ENCODE measurements around the gene GPR142.

Gene GPR142

GRCh38 chr17:74328487-74328886, 38.8 kb upstream of the GPR142 start:
- DNase-seq: no peak
- H3K4me3 ChIP-seq (ENCODE audit: low read depth, low read length): no peak overlapping the region
- H3K4me1 ChIP-seq: no peaks in the 10 kb centered on the region
- TF ChIP-seq CTCF (IDR thresholded peaks at IDR 0.05; ENCODE audit: low read depth, low read length): no peak
- H3K36me3 ChIP-seq: no peaks in the 10 kb centered on the region
- no peaks in the 10 kb centered on the region for H3K9me3 ChIP-seq
- H3K27me3 ChIP-seq: peaks cover 21% of the 10 kb centered on the region

DNA sequence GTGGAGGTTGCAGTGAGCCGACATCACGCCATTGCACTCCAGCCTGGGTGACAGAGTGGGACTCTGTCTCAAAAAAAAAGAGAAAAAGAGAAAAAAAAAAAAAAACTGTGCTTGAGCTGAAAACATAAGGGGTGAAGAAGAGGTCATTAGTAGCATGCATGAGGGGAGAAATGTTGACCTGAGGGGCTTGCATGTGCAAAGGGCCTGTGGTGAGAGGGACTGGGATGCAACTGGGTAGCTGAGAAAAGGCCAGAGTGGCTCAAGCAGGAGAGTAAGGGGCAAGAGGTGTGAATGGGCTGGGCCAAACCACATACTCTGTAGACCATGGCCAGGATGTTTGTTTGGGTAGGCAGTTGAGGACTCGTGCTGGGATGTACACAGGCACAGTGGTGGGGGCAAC, 37.9 kb upstream of the GPR142 start:
- Histone ChIP-seq H3K36me3 (no peaks in the 10 kb centered on the region), H3K4me1 (no peaks in the 10 kb centered on the region), H3K27me3 (peaks cover 21% of the 10 kb centered on the region), H3K9me3 (peaks cover 4% of the 10 kb centered on the region; the same call in 1 of the 2 replicates), H3K4me3 (ENCODE audit: low read depth, low read length) (no peak overlapping the region)
- no peak for TF ChIP-seq CTCF (IDR thresholded peaks at IDR 0.05; ENCODE audit: low read depth, low read length)
- DNase-seq: no peak

DNA sequence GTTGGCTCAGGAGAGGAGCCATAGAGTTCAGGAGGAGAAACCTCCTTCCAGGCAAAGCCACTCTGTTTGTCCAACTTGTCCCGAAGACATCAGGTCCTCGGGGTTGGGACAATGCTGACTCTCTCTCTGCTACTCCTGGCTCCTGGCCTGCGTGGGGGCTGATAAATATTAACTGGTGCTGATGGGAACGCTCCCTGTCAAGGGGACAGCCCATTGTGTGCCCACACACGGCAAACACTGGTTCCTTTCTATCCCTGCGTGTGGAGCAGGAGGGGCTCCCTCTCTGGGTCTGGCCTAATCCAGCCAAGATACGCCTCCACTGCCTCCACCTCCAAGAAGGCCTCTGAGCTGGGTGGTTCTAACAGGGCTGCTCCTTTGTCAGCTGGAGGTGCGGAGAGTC, 36.9 kb upstream of the GPR142 start:
- H3K4me1 ChIP-seq: no peaks in the 10 kb centered on the region
- peaks cover 16% of the 10 kb centered on the region for H3K27me3 ChIP-seq
- no peak overlapping the region for H3K4me3 ChIP-seq (ENCODE audit: low read depth, low read length)
- DNase-seq: no peak
- H3K9me3 ChIP-seq: peaks cover 5% of the 10 kb centered on the region; the same call in 1 of the 2 replicates
- no peaks in the 10 kb centered on the region for H3K36me3 ChIP-seq
- TF ChIP-seq CTCF (IDR thresholded peaks at IDR 0.05; ENCODE audit: low read depth, low read length): no peak

- no peak overlapping the region for H3K4me3 ChIP-seq (ENCODE audit: low read depth, low read length)
- 0 out of 2 replicates have a peak, but pooled peaks cover 3% of the 10 kb centered on the region for H3K27me3 ChIP-seq
- H3K9me3 ChIP-seq: peaks cover 5% of the 10 kb centered on the region; the same call in 1 of the 2 replicates
- no peak for TF ChIP-seq CTCF (IDR thresholded peaks at IDR 0.05; ENCODE audit: low read depth, low read length)
- no peaks in the 10 kb centered on the region for H3K36me3 ChIP-seq
- no peak for DNase-seq
- H3K4me1 ChIP-seq: no peaks in the 10 kb centered on the region
These were observed 35.2 kb upstream of the GPR142 start for GRCh38 chr17:74332017-74332650.

DNA sequence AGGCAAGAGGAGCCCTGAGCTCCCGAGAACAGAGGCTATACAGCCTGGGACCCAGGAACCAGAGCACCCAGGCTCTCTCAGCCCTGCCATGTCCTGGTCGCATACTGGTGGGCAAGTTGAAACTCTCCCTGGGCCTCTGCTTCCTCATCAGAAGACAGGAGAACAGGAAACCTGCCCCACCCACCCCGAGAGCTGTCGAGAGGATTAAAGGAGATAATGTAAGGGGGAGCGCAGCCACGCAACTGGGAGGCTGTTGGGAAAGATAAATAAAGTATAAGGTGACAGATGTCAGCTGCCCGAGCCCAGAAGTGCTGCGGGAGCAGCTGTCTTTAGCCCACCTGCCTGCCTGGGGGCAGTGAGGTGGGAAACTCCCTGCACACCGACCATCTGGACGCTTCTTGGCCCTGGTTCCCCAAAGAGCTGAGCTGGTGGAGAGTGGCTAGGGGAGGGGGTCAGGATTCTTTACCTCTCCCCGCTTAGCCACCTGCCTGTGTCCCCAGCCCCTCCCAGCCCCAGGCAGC, 34.5 kb upstream of the GPR142 start:
- peaks cover 5% of the 10 kb centered on the region; the same call in 1 of the 2 replicates for H3K9me3 ChIP-seq
- no peaks in the 10 kb centered on the region for H3K4me1 ChIP-seq
- no peak for TF ChIP-seq CTCF (IDR thresholded peaks at IDR 0.05; ENCODE audit: low read depth, low read length)
- no peak for DNase-seq
- H3K4me3 ChIP-seq (ENCODE audit: low read depth, low read length): no peak overlapping the region
- peaks cover 5% of the 10 kb centered on the region for H3K27me3 ChIP-seq
- H3K36me3 ChIP-seq: no peaks in the 10 kb centered on the region

DNA sequence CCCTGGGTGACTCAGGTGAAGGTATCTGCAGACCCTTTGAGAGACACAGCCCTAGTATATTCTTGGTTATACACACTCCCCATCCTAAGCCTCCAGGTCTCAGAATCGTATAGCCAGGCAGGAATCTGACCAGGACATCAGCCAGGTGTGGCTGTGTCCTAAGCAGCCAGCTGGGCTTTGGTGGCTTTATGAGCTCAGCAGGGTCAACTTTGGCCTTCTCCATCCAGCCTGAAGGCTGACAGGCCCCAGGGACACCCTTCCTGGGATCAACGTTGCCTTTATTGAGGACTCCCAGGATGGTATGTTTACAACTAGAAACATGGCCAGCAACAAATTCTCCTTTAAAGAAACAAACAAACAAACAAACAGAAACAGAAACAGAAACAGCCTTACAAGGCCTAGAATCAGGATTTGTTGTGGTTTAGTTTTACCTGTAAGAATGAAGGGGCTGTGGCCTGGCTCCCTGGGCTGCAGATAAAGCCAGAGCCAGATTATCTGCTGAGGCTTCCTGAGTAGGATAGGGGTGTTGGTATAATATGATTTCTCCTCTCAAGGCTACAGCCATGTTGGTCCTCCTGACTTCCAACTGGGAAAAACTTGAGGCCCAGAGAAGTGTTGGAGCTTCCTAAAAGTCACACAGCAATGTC, 32.8 kb upstream of the GPR142 start:
- no peak for DNase-seq
- no peak for TF ChIP-seq CTCF (IDR thresholded peaks at IDR 0.05; ENCODE audit: low read depth, low read length)
- no peaks in the 10 kb centered on the region for H3K4me1 ChIP-seq
- no peak overlapping the region for H3K4me3 ChIP-seq (ENCODE audit: low read depth, low read length)
- peaks cover 5% of the 10 kb centered on the region; the same call in 1 of the 2 replicates for H3K9me3 ChIP-seq
- no peaks in the 10 kb centered on the region for H3K36me3 ChIP-seq
- peaks cover 16% of the 10 kb centered on the region for H3K27me3 ChIP-seq
